GM19099 (cell line): ENCODE results near the gene PHF14.

Source experiments
- POLR2A ChIP-seq: IDR thresholded peaks from 3 replicates; pipeline ENCODE4 v1.6.1; 2011; ENCODE audit warnings: low read depth; ENCODE audit not compliant: insufficient read length; ENCODE audit errors: extremely low read depth

The PHF14 gene

DNA sequence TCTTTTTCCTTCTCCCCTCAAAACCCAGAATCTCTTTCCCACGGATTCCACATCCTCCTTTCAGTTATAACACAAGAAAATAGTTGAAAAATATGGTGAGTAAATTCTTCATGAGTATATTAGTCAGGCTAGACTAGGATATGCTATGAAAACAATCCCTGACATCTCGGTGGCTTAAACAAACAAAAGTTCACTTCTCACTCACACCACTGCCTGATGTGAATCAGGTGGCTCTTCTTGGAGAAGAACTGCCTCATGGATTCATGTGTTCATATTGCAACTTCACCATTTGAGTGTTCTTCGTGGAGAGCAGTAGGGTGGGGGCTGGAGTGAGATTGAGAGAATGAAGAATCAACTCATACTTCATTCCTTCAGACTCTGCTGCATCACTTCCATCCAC, 204.1 kb downstream of the PHF14 start:
- TF ChIP-seq POLR2A, result no peak

DNA sequence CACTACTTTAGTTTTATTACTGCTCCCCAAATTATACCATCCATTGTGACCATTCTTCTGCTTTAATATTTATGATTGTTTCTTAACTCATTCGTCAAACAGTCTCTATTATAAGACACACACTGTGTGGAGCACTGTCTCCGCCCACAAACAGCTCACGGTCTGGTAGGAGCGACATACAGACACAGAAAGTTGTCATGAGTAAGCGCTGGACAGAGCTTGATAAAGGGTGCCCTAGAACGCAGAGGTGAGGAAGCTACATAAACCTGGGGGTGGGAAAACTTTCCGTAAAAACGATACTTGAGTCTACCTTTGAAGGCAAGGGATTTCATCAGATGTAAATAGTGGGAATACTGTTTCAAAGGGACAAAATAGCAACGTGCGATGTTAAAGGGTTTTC, 207.9 kb downstream of the PHF14 start:
- no peak for TF ChIP-seq POLR2A

DNA sequence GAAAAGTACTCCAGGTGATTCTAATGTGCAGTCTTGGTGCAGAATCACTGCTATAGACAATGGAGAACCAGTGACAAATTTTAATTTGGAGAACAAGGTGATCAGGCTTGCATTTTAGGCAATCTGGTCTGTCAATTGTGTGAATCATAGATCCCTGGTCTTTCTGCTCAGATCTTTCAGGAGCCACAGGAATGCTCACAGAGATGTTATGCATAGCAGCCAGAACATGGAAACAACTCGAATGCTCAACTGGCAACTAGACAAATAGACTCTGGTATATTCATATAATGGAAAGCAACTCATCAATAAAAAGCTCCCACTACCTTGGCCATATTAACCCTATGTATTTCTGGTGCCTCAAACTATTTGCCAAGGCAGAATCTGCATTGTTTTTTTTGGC, 209.1 kb downstream of the PHF14 start:
- TF ChIP-seq POLR2A, result no peak

DNA sequence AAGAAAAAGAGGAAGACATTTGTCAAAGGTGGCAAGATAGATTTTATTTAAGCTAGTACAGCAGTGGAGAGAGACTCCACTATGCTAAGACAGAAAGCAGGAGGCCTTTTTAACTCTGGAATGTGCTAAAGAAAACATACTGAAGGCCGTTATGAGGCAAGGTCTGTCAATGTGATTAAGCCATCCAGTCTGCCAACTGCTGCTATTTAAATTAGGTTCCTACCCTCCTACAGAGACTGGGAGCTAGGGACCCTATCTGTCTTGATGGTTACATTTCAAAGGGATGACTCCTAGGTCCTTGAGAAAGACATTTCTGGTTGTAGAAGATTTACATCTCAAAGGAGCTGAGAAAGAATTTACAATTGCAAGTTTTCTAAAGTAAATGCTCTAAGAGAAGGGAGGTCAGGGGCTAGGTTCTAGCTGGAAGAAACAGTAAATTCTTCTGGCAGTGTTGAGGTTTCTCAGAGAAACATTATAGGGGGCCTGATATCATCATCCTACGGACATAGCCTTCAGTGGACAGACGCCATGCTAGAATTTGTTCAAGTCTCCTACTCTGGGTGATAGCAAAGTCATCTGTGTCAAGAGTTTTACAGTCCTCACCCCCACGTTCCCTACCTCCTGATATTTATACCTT, 211.6 kb downstream of the PHF14 start:
- TF ChIP-seq POLR2A, result no peak

DNA sequence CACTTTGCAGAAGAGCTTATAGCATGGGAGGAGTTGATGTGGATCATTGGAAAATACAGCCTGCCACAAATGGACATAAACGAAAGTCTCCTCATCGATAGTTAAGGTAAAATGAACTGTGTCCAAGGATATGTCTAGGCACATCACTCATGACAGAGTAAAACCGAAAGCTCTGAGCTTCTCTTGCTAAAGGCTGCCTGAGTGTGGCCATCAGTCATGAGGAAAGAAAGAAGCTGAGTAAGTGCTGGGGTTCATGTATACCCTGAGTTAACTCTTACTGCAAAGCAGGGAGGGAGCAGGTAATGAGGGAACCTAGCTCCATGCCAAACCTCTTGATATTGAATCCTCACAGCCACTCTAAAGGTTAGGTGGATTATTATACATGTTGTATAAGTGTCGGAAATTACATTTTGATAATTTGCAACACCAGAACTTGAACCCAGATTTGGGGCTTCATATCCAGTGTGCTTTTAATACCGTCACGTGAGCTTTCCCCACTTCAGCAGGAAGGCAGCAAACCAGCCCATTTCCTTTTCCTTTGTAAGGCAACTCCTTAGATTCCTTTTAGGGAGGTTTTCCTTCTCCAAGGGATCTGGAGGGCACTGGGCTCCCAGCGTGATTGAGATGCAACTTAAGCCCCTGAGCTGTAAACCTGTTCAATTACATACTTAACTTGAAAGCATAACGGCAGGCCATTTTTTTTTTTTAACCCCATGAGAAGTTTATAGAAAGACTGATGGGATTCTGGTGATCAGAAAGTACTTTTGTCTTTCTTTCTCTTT, 215.0 kb downstream of the PHF14 start:
- no peak for TF ChIP-seq POLR2A

DNA sequence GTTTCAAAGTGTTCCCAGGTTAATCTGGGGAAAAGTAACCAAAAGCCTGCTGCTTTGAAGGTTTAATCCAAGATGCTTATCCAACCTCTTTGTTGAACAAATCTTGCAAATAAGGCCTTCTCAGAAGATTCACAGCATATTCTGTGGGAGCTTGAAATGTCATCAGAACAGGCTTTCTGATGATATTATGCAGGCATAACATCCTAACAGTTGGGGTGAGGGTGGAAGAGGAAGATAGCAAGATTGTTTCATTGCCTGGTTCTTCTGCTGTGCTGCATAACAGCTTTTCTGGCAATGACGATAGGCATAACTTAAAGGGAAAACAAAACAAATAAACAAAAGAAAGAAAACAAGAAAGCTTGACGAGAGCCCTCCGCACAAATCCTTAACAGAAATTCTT, 217.4 kb downstream of the PHF14 start:
- TF ChIP-seq POLR2A, result no peak

DNA sequence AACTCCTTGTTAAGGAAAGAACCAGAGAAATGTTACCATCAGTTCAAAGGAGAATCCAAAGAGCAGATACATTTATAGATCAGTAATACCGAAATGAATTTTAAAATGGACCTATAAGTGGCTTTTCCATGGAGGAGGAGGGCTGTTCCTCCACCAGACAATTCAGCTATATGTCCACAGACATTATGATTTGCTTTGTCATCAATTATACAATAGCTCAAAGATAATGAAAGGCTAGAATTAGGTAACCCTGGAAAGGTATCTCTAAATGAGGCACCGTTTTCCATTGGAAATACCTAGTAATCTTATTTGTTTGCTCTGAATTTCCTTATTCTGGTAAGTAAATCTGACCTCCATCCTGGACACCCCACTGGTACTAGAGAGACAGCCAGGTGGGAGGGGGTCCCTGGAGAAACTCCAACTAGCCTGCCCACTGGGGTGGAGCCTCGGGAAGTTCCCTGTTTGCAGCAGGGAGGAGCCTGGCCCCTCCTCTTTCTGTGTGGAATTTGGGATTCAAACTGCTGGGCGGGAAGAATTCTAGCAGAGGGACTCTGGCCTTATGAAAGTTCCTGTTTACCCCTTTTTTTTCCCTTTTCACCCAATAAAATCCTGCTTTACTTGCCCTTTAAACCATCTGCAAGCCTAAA, 218.0 kb downstream of the PHF14 start:
- no peak for TF ChIP-seq POLR2A

DNA sequence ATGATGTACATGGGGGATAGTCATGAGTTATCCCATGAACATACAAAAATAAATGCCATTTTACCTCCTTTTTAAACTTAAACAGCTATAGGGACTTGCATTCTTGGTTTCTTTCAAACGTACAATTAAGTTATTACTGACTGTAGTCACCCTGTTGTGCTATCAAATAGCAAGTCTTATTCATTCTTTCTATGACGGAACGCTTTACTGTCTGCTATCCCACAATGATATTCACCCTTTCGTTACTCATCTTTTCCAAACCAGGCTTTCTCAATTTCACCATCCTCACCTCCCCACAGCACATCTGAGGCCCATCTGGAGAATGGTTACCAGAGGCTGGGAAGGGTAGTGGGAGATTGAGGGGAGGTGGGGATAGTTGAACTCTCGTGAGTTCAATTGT, 218.8 kb downstream of the PHF14 start:
- no peak for TF ChIP-seq POLR2A

DNA sequence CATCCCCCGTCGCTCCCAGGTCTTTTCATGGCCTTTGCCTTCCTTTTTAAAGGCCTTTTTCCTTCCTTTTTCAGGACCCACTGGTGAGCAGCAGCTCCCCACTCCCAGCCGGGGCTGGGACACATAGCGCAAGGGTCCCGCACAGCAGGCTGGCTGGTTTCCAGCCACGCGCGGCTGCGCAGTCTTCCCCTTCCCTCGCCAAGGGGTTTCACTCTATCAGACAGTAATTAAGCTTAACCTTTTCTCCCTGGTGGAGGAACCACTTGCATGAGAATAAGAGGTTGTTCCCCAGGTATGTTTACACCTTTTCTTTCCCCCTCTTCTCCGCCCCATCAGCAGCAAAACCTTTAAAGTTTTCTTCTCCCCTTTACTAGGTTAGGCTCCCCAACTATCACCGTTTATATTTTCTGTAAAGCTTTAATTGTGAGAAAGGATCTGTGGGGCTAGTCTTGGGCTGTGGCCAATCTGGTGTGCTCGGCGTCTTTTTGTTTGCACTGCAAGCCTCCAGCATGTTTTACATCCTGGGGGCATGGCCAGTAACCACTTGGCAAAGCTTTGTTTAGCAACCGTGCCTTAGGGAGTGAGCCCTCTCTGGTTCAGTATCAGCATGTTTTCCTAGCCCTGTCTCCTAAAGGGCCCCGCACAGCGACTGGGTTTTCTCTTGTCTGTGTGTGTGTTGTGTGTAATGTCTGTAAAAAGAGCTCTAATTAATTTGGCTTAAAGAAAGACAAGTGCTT, 219.6 kb downstream of the PHF14 start:
- TF ChIP-seq POLR2A, result no peak

DNA sequence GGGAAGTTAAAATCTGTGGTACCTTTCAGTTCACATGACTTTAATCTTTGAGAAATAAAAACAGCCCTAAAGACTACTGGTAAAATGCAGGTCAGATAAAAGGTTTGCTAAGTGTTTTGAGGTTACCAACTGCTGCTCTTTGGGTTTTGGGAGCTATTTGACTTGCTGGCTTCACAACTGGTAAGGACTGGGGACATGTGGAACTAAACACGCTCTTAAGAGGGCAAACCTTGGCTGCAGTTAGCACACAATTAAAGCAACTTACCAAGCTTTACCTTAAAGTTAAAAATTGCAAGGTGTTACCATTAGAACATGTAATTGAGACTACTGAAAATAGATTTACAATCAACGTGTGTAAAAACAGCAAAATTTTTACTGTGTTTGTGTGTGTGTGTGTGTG, 220.2 kb downstream of the PHF14 start:
- no peak for TF ChIP-seq POLR2A

DNA sequence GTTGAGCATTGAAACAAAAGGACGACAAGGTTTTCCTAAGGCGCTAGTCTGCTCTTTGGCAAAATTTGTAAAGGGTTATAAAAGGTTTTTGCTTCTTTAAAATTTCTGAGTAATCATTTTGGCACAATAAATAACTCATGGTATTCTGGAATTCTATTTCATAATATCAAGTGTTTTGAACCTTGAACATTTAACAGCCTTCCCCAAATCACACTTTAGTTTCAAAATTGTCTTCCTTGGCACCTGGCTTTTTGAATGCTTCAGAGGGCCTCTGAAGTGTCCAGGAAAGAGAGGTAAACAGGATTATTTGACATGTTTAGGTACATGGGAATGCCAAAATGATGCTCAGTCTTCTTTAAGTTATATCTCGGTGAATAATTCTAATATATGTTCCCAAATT, 220.8 kb downstream of the PHF14 start:
- no peak for TF ChIP-seq POLR2A

DNA sequence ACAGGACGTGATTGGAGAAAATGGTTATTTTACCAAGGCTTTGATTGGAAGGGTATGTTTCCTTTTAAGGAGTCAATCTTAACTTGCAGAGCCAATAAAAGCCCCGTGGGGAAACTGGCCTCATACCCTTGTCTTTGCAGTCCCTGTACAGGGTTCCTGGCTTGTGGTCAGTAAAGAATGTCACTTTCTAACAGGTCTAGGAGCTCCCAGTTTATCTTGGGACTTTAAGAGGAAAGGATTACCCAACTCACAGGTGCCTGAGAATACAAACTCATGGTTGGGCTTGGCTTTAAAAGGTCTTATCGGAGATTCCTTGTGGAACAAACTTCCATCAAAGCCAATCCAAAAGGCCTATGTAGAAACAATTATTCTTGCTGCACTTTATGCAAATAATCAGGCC, 221.8 kb downstream of the PHF14 start:
- no peak for TF ChIP-seq POLR2A

DNA sequence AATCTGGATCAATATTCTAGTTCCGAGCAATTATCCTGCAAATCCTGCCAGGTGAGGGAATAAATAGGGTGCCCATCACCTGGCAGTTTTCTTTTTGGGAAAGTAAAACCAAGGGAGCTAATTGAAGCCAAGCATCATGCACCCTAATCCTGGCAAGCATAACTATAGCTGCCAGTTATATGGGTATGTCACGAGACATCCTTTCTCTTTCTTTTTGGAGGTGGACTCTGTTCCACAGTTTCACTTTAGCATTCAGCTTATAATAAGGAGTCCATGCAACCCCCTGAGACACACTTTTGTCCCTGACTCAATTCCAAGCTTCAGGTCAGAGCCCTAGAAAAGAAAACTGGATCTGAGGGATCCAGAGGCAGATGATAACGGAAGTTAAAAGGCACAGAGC, 222.5 kb downstream of the PHF14 start:
- TF ChIP-seq POLR2A, result no peak

DNA sequence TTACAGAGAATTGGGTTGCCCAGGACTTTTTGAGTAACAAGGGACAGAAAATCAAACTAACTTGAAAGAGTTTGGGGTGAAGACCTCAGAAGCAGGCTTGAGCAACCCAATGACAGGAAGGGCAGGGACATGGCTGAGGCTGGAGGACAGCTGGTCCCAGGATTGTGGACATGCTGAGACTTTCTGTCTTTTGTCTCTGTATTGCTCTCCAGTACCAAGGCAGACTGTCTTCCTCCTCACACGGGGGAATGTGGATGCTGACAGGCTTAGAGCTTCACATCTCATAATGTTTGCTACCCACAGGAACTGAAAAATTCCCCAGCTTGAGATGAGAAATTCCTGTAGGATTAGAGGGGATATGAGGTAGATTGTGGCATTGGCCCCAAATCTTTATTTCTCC, 229.6 kb downstream of the PHF14 start:
- TF ChIP-seq POLR2A, result no peak

DNA sequence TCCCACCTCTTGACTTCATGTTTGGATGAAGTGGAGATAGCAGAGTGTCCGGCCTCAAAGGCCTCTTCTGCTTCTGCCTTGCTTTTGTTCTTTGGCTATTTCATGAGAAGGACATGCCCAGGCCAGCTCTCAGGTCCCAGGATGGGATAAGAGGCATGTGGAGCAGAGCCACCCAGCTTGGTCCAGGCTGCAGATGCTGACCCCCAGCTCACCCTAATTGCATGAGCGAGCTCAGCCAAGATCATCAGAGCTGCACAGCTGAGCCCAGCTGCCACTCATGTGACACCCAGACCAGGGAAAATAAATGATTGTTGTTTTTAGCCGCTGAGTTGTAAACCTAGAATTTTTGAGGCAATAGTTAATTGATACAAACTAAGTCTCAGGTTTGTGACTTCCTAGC, 230.0 kb downstream of the PHF14 start:
- TF ChIP-seq POLR2A, result no peak

DNA sequence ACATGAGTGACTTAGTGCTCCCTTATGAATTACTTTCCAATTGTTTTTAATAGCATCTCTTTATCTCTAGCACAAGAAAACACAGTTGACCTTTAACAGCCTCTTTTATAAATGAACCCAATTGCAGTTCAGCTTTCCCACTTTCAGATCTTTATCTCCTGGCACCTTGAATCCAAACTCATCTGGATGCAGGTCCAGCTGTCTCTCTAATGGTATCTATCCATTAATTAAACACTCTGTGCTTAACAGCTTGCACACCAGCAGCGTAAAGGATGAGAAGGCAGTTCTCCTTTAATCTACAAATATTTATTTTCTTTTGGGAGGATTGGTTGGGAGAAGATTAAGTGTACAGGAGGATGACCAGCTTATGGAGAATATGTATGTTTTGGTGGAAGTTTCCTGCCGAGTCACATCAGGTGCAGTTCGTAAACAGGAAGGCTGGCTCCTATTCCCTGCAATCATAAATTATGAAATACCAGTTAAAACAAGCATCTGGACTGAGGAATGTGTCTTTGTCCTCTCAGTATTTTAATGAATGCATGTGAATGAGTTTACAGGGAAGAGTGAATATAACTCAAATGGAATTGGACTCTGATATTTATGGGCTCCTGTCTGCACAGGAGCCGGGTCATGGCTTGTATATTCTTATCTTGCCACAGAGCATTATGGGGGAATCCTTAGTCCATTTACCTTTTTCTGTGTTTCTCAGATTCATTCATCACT, 232.7 kb downstream of the PHF14 start:
- TF ChIP-seq POLR2A, result no peak

DNA sequence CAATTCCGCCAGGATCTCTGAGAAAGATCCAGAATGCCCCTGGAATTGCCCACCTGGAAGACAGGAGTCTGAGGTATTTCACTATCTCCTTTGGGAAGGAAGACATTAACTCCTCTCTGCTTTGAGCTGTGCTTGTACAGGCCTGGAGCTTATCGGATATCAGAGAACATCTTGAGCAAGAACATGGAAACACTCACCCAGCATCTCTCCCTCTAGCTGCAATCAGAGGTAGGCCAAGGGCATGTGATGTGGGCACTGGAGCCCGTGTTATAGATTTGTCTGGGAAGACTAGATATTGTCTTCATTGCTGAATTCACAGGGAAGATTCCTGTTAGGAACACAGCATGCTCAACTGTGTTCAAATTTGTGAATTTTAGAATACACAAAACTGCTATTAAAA, 233.9 kb downstream of the PHF14 start:
- no peak for TF ChIP-seq POLR2A
